ENCODE results near the gene MRM3.
"Not testable (repeated sequence)": the region's sequence is repeated elsewhere in the genome, so short reads cannot be mapped to it uniquely, and the experiment has no call there.

DNA sequence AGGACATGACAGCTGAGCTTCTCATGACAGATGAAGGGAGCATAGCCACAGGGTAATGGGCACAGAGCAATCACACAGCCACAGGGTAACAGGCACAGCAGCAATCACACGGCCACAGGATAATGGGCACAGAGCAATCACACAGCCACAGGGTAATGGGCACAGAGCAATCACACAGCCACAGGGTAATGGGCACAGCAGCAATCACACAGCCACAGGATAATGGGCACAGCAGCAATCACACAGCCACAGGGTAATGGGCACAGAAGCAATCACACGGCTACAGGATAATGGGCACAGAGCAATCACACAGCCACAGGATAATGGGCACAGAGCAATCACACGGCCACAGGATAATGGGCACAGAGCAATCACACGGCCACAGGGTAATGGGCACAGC lies 33.5 kb upstream of the MRM3 start:
- TF ChIP-seq POLR2A (IDR thresholded peaks at IDR 0.05) = not testable (repeated sequence)
- TF ChIP-seq, protein P1, sequence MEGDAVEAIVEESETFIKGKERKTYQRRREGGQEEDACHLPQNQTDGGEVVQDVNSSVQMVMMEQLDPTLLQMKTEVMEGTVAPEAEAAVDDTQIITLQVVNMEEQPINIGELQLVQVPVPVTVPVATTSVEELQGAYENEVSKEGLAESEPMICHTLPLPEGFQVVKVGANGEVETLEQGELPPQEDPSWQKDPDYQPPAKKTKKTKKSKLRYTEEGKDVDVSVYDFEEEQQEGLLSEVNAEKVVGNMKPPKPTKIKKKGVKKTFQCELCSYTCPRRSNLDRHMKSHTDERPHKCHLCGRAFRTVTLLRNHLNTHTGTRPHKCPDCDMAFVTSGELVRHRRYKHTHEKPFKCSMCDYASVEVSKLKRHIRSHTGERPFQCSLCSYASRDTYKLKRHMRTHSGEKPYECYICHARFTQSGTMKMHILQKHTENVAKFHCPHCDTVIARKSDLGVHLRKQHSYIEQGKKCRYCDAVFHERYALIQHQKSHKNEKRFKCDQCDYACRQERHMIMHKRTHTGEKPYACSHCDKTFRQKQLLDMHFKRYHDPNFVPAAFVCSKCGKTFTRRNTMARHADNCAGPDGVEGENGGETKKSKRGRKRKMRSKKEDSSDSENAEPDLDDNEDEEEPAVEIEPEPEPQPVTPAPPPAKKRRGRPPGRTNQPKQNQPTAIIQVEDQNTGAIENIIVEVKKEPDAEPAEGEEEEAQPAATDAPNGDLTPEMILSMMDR (IDR thresholded peaks at IDR 0.05) = not testable (repeated sequence)

Data from thyroid gland (tissue), 4 donors.